Hematopoietic multipotent progenitor cell (in vitro differentiated cells): ENCODE measurements around the gene SLC12A5. TPM values are rescaled to one million over a fixed set of nuclear protein-coding genes. Genes with fewer than 3 reads are reported as not detected.

Experiments used
- DNase-seq, 3 donors: peaks; one replicate each; pipeline ENCODE4 v3.0.0-alpha.2; 2011 to 2015; ENCODE audit warnings: low read depth in 2 of 3, low spot score in 2 of 3
- total RNA-seq: library from RNA; depleted of rRNA; stranded (reverse); fragments of >200 nt; gene quantifications from one replicate; pipeline ENCODE4 v1.2.3, GENCODE V29; 2012

Gene SLC12A5
- total RNA-seq, 1 donor = 1.9 TPM

DNA sequence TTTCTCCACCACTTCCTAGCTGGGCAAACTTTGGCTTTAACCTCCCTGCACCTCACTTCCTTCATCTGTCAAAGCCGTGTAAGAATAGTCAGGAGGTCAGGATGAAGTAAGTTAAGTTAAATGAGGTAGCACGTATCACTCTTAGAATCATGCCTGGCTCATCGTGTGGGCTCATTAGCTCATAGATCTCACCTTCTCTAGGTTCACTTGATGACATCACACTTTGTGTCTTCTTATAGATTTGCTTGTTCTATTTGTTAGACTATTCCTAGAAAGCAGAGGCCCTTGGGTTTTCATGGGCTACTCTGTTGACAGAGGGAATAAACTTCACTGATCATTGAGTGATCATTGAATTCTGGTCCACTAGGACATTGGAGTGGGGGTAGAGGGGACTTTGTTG is 72.9 kb downstream of the SLC12A5 start:
- DNase-seq = no peak

DNA sequence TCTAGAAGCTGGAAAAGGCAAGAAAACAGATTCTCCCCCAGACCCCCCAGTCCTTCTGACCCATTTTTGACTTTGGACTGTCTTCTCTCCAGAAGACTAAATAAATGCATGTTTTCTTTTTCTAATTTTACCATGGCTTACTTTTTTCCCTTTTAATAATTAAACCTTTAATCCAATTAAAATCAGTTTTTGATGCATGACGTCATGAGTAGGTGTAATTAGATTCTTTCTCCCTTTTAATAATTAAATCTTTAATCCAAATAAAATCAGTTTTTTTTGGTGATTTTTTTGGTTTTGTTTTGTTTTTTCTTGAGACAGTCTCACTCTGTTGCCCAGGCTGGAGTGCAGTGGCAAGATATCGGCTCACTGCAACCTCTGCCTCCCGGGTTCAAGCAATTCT is 73.9 kb downstream of the SLC12A5 start:
- no peak for DNase-seq

DNA sequence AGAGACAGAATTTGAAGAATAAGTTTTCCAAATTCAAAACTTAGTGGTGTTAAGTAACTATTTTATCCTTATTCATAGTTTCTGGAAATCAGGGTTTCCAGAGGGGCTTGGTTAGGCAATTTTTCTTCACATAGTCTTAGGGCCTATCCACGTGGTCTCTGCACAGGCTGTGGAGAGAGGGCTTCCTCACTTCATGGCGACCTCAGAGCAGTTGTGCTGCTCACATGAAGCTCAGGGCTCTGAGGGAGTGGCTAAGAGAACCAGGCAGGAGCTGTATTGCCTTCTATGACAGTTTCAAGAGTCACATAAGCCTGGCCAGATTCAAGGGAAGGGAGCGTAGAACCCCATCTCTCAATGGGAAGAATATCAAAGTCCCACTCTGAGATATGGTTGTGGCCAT is 75.2 kb downstream of the SLC12A5 start:
- DNase-seq = no peak

DNA sequence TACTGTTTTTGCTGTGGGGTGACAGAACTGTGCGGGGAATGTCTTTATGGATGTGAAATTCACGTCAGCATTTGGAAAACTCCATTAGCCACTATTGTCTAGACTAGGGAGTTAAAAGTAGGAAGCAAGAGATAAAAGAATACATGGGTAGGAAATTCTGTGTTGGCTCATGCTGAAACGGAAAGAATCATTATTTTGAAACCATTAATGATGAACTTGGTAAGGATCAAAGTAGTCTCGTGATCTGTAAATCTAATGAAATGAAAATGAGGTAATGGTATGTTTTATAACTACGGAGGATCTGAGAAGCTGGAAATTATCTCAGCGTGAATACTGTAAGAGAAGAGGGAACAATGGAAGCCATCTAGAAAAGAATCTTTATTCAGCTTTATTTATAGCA is 78.0 kb downstream of the SLC12A5 start:
- no peak for DNase-seq

DNA sequence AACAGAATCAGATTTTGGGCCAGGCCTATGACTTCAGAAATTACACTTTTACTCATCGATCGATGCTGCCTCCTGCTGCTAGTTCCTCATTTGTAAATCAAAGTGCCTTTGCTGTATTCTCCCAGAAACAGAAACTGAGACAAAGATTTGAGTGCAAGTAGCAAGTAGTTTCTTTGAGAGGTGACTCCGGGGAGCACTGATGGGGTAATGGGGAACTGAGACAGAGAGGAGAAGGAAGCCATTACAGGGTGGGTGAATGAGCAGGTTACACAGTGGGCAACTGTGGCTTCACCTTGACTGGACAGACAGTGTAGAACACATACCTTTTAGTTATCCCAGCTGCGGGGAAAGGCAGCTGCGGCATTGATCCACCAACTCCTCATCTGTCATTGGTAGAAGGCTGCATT is 79.4 kb downstream of the SLC12A5 start:
- peak in 1 of 3 donors; percentile 46 for DNase-seq

DNA sequence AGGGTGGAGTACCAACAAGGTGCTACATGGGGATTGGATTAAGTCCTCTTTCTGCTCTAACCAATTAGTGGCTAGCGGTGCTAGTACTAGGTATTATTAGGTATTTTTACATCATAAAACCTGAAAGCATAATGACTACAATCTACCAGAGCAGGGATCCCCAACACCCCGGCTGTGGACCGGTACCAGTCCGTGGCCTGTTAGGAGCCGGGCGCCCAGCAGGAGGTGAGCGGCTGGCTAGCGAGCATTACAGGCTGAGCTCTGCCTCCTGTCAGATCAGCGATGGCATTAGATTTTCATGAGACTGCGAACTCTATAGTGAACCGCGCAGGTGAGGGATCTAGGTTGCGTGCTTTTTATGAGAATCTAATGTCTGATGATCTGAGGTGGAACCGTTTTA is 80.0 kb downstream of the SLC12A5 start:
- no peak for DNase-seq

Other genes starting within 250 kb of the SLC12A5 start
- not detected for gene WFDC3, start 237.3 kb upstream of the SLC12A5 start, total RNA-seq
- gene DNTTIP1, start 237.3 kb upstream of the SLC12A5 start, total RNA-seq = 22.4 TPM
- gene UBE2C, start 216.6 kb upstream of the SLC12A5 start, total RNA-seq = 3.8 TPM
- 1.1 TPM for gene TNNC2, start 201.9 kb upstream of the SLC12A5 start, total RNA-seq
- gene SNX21, start 195.4 kb upstream of the SLC12A5 start, total RNA-seq = 10.5 TPM
- gene ACOT8, start 171.8 kb upstream of the SLC12A5 start, total RNA-seq = 58.7 TPM
- 8.1 TPM for gene ZSWIM3, start 171.6 kb upstream of the SLC12A5 start, total RNA-seq
- gene ZSWIM1, start 148.0 kb upstream of the SLC12A5 start, total RNA-seq = 32.6 TPM
- 5.9 TPM for gene SPATA25, start 141.6 kb upstream of the SLC12A5 start, total RNA-seq
- gene NEURL2, start 138.0 kb upstream of the SLC12A5 start, total RNA-seq = 21.5 TPM
- 112 TPM for gene CTSA, start 137.9 kb upstream of the SLC12A5 start, total RNA-seq
- gene PLTP, start 117.1 kb upstream of the SLC12A5 start, total RNA-seq = 31.5 TPM
- gene PCIF1, start 94.5 kb upstream of the SLC12A5 start, total RNA-seq = 45.0 TPM
- gene ZNF335, start 57.0 kb upstream of the SLC12A5 start, total RNA-seq = 59.5 TPM
- 1.9 TPM for gene MMP9, start 20.3 kb upstream of the SLC12A5 start, total RNA-seq
- gene NCOA5, start 60.7 kb downstream of the SLC12A5 start, total RNA-seq = 19.7 TPM
- 4.6 TPM for gene CD40, start 89.1 kb downstream of the SLC12A5 start, total RNA-seq